Measurements from ENCODE around the gene SKOR1. TPM values are rescaled to one million over a fixed set of nuclear protein-coding genes. Genes with fewer than 3 reads are reported as not detected.

Gene SKOR1
- total and polyA plus RNA-seq, 2 of the 4 experiments (the other 2 are of a cell fraction): 0.03 TPM; not detected in 1

DNA sequence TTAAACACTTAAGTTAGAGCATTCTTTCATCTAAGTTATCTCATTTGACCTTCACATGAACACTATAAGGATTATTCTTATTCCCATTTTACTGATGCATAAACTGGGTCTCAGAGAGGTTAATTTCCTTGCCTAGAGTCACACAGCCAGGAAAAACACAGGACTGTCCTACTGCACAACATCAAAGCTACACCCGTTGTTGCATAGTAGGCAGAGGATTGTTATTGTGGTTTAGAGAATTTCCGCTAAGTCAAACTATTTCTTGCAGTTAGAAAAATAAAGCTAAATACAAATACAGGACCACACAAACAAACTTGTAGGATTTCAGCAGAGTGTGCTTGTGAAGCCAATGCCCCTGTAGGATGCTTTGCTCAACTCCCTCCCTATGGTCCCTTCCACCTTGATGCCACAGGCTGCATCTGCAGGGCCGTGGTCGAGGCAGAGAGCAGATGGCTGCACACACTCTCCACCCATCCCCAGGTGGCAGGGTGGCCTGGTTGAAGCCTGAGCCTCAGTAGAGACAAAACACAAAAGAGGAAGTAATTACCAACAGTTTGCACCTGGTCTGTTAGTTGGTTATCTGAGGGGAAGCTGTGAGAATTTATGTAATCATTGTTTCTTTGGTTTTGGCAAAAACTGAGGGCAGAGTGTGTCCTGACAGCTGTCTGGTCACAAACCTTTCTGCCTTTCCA is 41.1 kb upstream of the SKOR1 start:
- Histone ChIP-seq H3K18ac (ENCODE audit: low read depth, low read length) (no peak overlapping the region), H3K56ac (ENCODE audit: extremely low read depth, insufficient read depth, low read length) (no peak overlapping the region), H2BK120ac (ENCODE audit: low read depth, low read length) (no peak overlapping the region), H2AK5ac (ENCODE audit: low read depth, low read length) (no peak overlapping the region), H4K20me1 (ENCODE audit: insufficient read depth, low read length) (0 out of 2 replicates have a peak, but pooled peaks cover 3% of the 10 kb centered on the region), H3K4me2 (ENCODE audit: low read depth, low read length) (no peak overlapping the region), H3K27me3 (ENCODE audit: control insufficient read depth, insufficient read depth, low read length) (no peaks in the 10 kb centered on the region), H3K9ac (ENCODE audit: low read depth, low read length) (no peak overlapping the region), H3K23ac (ENCODE audit: low read depth, low read length) (no peak overlapping the region), H3K36me3 (ENCODE audit: control insufficient read depth, insufficient read depth, low read length) (peaks cover 4% of the 10 kb centered on the region; the same call in 1 of the 2 replicates), H2BK5ac (ENCODE audit: low read depth, low read length, poor library complexity, severe bottlenecking) (no peak overlapping the region), H4K91ac (ENCODE audit: insufficient read depth, low read depth, low read length) (no peak overlapping the region), H2BK15ac (ENCODE audit: low read depth, low read length) (no peak overlapping the region), H3K14ac (replicated peaks; ENCODE audit: low read depth, low read length) (no peak overlapping the region), H3K27ac (ENCODE audit: insufficient read depth, low read length) (no peak overlapping the region), H2AFZ (replicated peaks; ENCODE audit: low read length, poor library complexity) (no peak overlapping the region), H3K4ac (ENCODE audit: low read depth, low read length) (no peak overlapping the region), H2BK20ac (ENCODE audit: low read depth, low read length) (no peak overlapping the region), H4K5ac (ENCODE audit: low read depth, low read length) (no peak overlapping the region), H3K79me1 (ENCODE audit: low read depth in 1 of 2, low read length in 2 of 2) (no peaks in the 10 kb centered on the region), H3K9me3 (ENCODE audit: control insufficient read depth, insufficient read depth, low read length) (no peaks in the 10 kb centered on the region), H3K4me1 (ENCODE audit: control insufficient read depth, insufficient read depth, low read length) (no peaks in the 10 kb centered on the region), H2AK9ac (replicated peaks; ENCODE audit: low read depth, low read length, poor library complexity) (no peak overlapping the region), H4K8ac (ENCODE audit: low read depth in 2 of 2, low read length in 2 of 2) (no peak overlapping the region), H3K4me3 (ENCODE audit: insufficient read depth, low read depth, low read length) (no peak overlapping the region), H3K9me1 (ENCODE audit: insufficient read depth, low read length) (no peaks in the 10 kb centered on the region)
- TF ChIP-seq MAZ (IDR thresholded peaks at IDR 0.05; ENCODE audit: borderline replicate concordance, low read depth, low read length): no peak
- TF ChIP-seq SMC3 (IDR thresholded peaks at IDR 0.05; ENCODE audit: low read depth, low read length): no peak
- TF ChIP-seq RAD21 (IDR thresholded peaks at IDR 0.05; ENCODE audit: low read length): no peak
- TF ChIP-seq POLR2A (IDR thresholded peaks at IDR 0.05; ENCODE audit: low read depth, low read length): no peak
- TF ChIP-seq, protein P1, sequence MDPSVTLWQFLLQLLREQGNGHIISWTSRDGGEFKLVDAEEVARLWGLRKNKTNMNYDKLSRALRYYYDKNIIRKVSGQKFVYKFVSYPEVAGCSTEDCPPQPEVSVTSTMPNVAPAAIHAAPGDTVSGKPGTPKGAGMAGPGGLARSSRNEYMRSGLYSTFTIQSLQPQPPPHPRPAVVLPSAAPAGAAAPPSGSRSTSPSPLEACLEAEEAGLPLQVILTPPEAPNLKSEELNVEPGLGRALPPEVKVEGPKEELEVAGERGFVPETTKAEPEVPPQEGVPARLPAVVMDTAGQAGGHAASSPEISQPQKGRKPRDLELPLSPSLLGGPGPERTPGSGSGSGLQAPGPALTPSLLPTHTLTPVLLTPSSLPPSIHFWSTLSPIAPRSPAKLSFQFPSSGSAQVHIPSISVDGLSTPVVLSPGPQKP (IDR thresholded peaks at IDR 0.05; ENCODE audit: borderline replicate concordance, low read depth, low read length): no peak
- dilution Hi-C loops (cut with HindIII; ENCODE audit: low sequenced_read_pairs, unreplicated experiment): no loop called here
- intact Hi-C loops (cut with micrococcal nuclease): no loop called here
- no TSS peak for BruUV-seq (replicated peaks)
- no CpG with 5 or more reads among the region's 4 CpGs for WGBS, 2 experiments (ENCODE audit: extremely low coverage in 2 of 2, insufficient read length in 1 of 2)
- ChIA-PET CTCF (no interaction called here), POLR2A (ENCODE audit: unreplicated experiment) (no interaction called here)
- DNase-seq (no peak), ATAC-seq (ENCODE audit: low read depth) (no peak)
- in situ Hi-C loops (cut with MboI; ENCODE audit: low sequenced_read_pairs): no loop called here
